ENCODE data around the gene C7.

Gene C7

DNA sequence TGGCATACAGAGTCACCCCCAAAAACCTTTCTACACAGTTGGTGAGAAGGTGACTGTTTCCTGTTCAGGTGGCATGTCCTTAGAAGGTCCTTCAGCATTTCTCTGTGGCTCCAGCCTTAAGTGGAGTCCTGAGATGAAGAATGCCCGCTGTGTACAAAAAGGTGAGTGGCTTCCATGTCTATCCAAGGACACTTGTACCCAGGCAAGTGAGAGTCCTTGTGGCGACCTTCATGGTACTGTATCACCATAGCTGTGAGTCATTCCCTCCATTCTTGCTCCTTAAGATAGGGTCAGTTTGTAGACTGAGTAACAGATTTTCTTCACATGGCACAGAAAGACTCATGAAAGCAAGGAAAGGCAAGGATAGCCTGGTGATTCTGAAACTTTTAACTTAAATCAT lies 63.1 kb downstream of the C7 start:
- Histone ChIP-seq H3K4me1 (ENCODE audit: control insufficient read depth in 1 of 2, insufficient read depth in 2 of 2, low read length in 2 of 2) (no peaks in the 10 kb centered on the region), H3K27me3 (ENCODE audit: insufficient read depth, low read length) (no peaks in the 10 kb centered on the region)

DNA sequence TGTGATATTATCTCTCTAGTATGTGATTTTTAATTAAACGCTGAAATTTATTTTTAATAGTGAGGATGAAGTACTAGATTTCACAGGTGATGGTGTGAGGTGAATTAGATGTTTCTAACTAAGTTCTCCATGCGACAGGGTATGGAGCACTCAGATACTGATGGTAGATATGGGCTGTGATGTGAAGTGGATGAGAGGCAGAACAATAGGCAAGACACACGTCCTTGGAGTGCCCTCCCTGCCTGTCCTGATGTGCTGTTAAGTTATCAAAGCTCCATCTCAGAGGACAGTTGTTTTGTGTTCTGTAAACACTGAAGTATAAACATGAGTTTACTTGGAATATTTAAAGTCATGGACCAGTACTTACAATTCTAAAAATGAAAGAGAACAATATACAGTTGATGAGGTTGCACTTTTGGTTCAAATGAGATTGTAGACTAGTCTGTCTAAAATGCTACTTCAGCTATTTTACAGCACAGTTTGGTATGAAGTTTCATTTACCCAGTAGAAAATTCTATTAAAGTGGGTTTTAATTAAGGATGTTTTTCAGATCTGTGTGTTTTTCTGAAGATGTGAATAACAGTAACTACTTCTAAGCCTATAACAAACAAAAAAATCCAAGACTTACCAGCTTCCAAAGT lies 64.2 kb downstream of the C7 start:
- DNase-seq = no peak
- Histone ChIP-seq H3K79me1 (ENCODE audit: low read length) (no peaks in the 10 kb centered on the region), H3K4ac (ENCODE audit: low read depth, low read length) (no peak overlapping the region), H3K79me2 (ENCODE audit: control insufficient read depth, insufficient read depth, low read length, poor library complexity) (no peaks in the 10 kb centered on the region), H4K91ac (ENCODE audit: low read depth, low read length) (no peak overlapping the region), H2BK12ac (ENCODE audit: low read length) (no peak overlapping the region), H2BK5ac (ENCODE audit: low read depth, low read length, poor library complexity) (no peak overlapping the region), H2AFZ (ENCODE audit: insufficient read depth, low read length, poor library complexity) (no peak overlapping the region), H4K8ac (ENCODE audit: low read depth, low read length) (no peak overlapping the region), H3K9ac (ENCODE audit: low read length) (no peak overlapping the region), H3K18ac (ENCODE audit: low read length) (no peak overlapping the region), H3K4me2 (ENCODE audit: low read length) (no peak overlapping the region), H3K23ac (ENCODE audit: low read length) (no peak overlapping the region), H3K27ac (ENCODE audit: low read depth, low read length) (no peak overlapping the region), H3K27me3 (ENCODE audit: insufficient read depth, low read length) (no peaks in the 10 kb centered on the region), H4K12ac (ENCODE audit: low read depth, low read length) (no peak overlapping the region), H3K4me1 (ENCODE audit: control insufficient read depth in 1 of 2, insufficient read depth in 2 of 2, low read length in 2 of 2) (no peaks in the 10 kb centered on the region), H3K9me3 (ENCODE audit: insufficient read depth, low read depth, low read length) (no peaks in the 10 kb centered on the region), H3K36me3 (ENCODE audit: control insufficient read depth in 1 of 2, insufficient read depth in 2 of 2, low read length in 2 of 2) (no peaks in the 10 kb centered on the region), H2AK5ac (ENCODE audit: low read length) (no peak overlapping the region), H3K14ac (ENCODE audit: low read length) (no peak overlapping the region), H3K4me3 (ENCODE audit: low read depth, low read length) (no peak overlapping the region), H2BK120ac (ENCODE audit: insufficient read depth, low read length, poor library complexity) (no peak overlapping the region)
- WGBS (ENCODE audit: extremely low coverage, insufficient coverage, insufficient read length) = no CpG with 5 or more reads among the region's 3 CpGs

More for the DNA sequence above, 63.1 kb downstream of the C7 start:
- H2BK120ac ChIP-seq (ENCODE audit: insufficient read depth, low read length, poor library complexity) = no peak overlapping the region
- no peak overlapping the region for H3K27ac ChIP-seq (ENCODE audit: low read depth, low read length)
- no peak overlapping the region for H3K4me3 ChIP-seq (ENCODE audit: low read depth, low read length)
- no peak overlapping the region for H4K91ac ChIP-seq (ENCODE audit: low read depth, low read length)
- no peak overlapping the region for H3K4me2 ChIP-seq (ENCODE audit: low read length)
- H4K8ac ChIP-seq (ENCODE audit: low read depth, low read length) = no peak overlapping the region
- no CpG with 5 or more reads among the region's 2 CpGs for WGBS (ENCODE audit: extremely low coverage, insufficient coverage, insufficient read length)
- no peak overlapping the region for H3K18ac ChIP-seq (ENCODE audit: low read length)
- no peak overlapping the region for H2AK5ac ChIP-seq (ENCODE audit: low read length)
- H2BK12ac ChIP-seq (ENCODE audit: low read length) = no peak overlapping the region
- no peak for DNase-seq
- no peak overlapping the region for H4K12ac ChIP-seq (ENCODE audit: low read depth, low read length)
- H3K36me3 ChIP-seq (ENCODE audit: control insufficient read depth in 1 of 2, insufficient read depth in 2 of 2, low read length in 2 of 2) = no peaks in the 10 kb centered on the region
- no peaks in the 10 kb centered on the region for H3K79me1 ChIP-seq (ENCODE audit: low read length)
- H3K4ac ChIP-seq (ENCODE audit: low read depth, low read length) = no peak overlapping the region
- no peak overlapping the region for H3K23ac ChIP-seq (ENCODE audit: low read length)
- H3K9me3 ChIP-seq (ENCODE audit: insufficient read depth, low read depth, low read length) = no peaks in the 10 kb centered on the region
- H2AFZ ChIP-seq (ENCODE audit: insufficient read depth, low read length, poor library complexity) = no peak overlapping the region
- no peak overlapping the region for H3K14ac ChIP-seq (ENCODE audit: low read length)
- H3K79me2 ChIP-seq (ENCODE audit: control insufficient read depth, insufficient read depth, low read length, poor library complexity) = no peaks in the 10 kb centered on the region
- no peak overlapping the region for H3K9ac ChIP-seq (ENCODE audit: low read length)
- no peak overlapping the region for H2BK5ac ChIP-seq (ENCODE audit: low read depth, low read length, poor library complexity)

DNA sequence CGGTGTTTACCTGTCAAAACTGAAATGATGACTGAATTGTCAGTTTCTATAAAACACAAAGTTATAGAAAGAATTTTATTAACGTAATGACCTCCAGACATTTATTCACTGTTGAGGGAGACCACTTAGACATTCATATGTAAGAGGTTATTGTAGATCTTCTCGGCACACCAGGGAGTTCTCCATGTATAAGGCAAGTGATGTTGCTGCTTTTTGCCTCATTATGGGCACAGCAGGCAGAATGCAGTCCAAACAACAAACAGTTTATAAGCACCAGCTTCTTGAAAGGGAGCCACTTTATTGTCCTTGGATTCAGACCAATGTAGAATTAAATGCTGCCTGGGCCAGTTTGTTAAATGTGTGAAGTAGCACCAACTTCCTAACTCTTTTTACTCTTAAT lies 66.7 kb downstream of the C7 start:
- H3K79me2 ChIP-seq (ENCODE audit: control insufficient read depth, insufficient read depth, low read length, poor library complexity) = no peaks in the 10 kb centered on the region
- H4K8ac ChIP-seq (ENCODE audit: low read depth, low read length) = no peak overlapping the region
- H2BK12ac ChIP-seq (ENCODE audit: low read length) = no peak overlapping the region

DNA sequence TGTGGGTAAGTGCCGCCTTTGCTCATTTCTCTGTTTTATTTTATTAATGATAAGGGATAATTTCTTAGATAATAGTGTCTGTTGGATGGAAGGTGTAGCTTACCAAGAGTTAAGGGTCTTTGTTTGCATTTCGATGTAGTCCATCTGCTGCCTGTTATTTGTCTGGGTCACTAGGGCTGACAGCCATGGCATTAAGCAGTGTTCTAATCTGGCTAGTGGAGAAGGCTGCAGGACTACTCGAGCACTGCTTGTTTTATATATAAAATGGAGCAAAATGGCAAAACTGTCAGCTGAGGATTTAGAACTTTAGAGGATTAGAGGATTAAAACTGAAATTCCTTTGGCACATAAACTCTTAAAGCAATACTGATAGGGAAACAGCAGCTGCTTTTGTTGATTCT lies 67.5 kb downstream of the C7 start:
- Histone ChIP-seq H3K27ac (ENCODE audit: low read depth, low read length) (no peak overlapping the region), H3K18ac (ENCODE audit: low read length) (no peak overlapping the region), H3K4me2 (ENCODE audit: low read length) (no peak overlapping the region), H2AFZ (ENCODE audit: insufficient read depth, low read length, poor library complexity) (no peak overlapping the region), H2BK12ac (ENCODE audit: low read length) (no peak overlapping the region), H3K36me3 (ENCODE audit: control insufficient read depth in 1 of 2, insufficient read depth in 2 of 2, low read length in 2 of 2) (no peaks in the 10 kb centered on the region), H3K9me3 (ENCODE audit: insufficient read depth, low read depth, low read length) (no peaks in the 10 kb centered on the region), H2BK5ac (ENCODE audit: low read depth, low read length, poor library complexity) (no peak overlapping the region), H3K9ac (ENCODE audit: low read length) (no peak overlapping the region), H3K14ac (ENCODE audit: low read length) (no peak overlapping the region), H2BK120ac (ENCODE audit: insufficient read depth, low read length, poor library complexity) (no peak overlapping the region), H3K27me3 (ENCODE audit: insufficient read depth, low read length) (no peaks in the 10 kb centered on the region), H3K79me1 (ENCODE audit: low read length) (no peaks in the 10 kb centered on the region), H4K8ac (ENCODE audit: low read depth, low read length) (no peak overlapping the region), H3K4me1 (ENCODE audit: control insufficient read depth in 1 of 2, insufficient read depth in 2 of 2, low read length in 2 of 2) (no peaks in the 10 kb centered on the region), H3K4me3 (ENCODE audit: low read depth, low read length) (no peak overlapping the region), H3K79me2 (ENCODE audit: control insufficient read depth, insufficient read depth, low read length, poor library complexity) (no peaks in the 10 kb centered on the region), H3K4ac (ENCODE audit: low read depth, low read length) (no peak overlapping the region), H4K12ac (ENCODE audit: low read depth, low read length) (no peak overlapping the region), H3K23ac (ENCODE audit: low read length) (no peak overlapping the region), H4K91ac (ENCODE audit: low read depth, low read length) (no peak overlapping the region), H2AK5ac (ENCODE audit: low read length) (no peak overlapping the region)
- no CpG with 5 or more reads among the region's 3 CpGs for WGBS (ENCODE audit: extremely low coverage, insufficient coverage, insufficient read length)
- no peak for DNase-seq

More for the DNA sequence above, 66.7 kb downstream of the C7 start:
- H3K14ac ChIP-seq (ENCODE audit: low read length) = no peak overlapping the region
- no peak overlapping the region for H4K91ac ChIP-seq (ENCODE audit: low read depth, low read length)
- H3K23ac ChIP-seq (ENCODE audit: low read length) = no peak overlapping the region
- no peak overlapping the region for H3K9ac ChIP-seq (ENCODE audit: low read length)
- no peak overlapping the region for H3K4ac ChIP-seq (ENCODE audit: low read depth, low read length)
- H2AK5ac ChIP-seq (ENCODE audit: low read length) = no peak overlapping the region
- H3K27ac ChIP-seq (ENCODE audit: low read depth, low read length) = no peak overlapping the region
- no peak for DNase-seq
- no peak overlapping the region for H4K12ac ChIP-seq (ENCODE audit: low read depth, low read length)
- no peak overlapping the region for H3K4me2 ChIP-seq (ENCODE audit: low read length)
- H2BK120ac ChIP-seq (ENCODE audit: insufficient read depth, low read length, poor library complexity) = no peak overlapping the region
- H3K79me1 ChIP-seq (ENCODE audit: low read length) = no peaks in the 10 kb centered on the region
- H3K4me3 ChIP-seq (ENCODE audit: low read depth, low read length) = no peak overlapping the region
- no CpG with 5 or more reads among the region's 3 CpGs for WGBS (ENCODE audit: extremely low coverage, insufficient coverage, insufficient read length)
- H3K9me3 ChIP-seq (ENCODE audit: insufficient read depth, low read depth, low read length) = no peaks in the 10 kb centered on the region
- no peaks in the 10 kb centered on the region for H3K4me1 ChIP-seq (ENCODE audit: control insufficient read depth in 1 of 2, insufficient read depth in 2 of 2, low read length in 2 of 2)
- H3K36me3 ChIP-seq (ENCODE audit: control insufficient read depth in 1 of 2, insufficient read depth in 2 of 2, low read length in 2 of 2) = no peaks in the 10 kb centered on the region
- H3K27me3 ChIP-seq (ENCODE audit: insufficient read depth, low read length) = no peaks in the 10 kb centered on the region
- H2BK5ac ChIP-seq (ENCODE audit: low read depth, low read length, poor library complexity) = no peak overlapping the region
- H2AFZ ChIP-seq (ENCODE audit: insufficient read depth, low read length, poor library complexity) = no peak overlapping the region
- no peak overlapping the region for H3K18ac ChIP-seq (ENCODE audit: low read length)

Measured in trophoblast cell (in vitro differentiated cells and primary cell).